Panc1 (cell line): ENCODE data around the gene INVS. TPM values are rescaled to one million over a fixed set of nuclear protein-coding genes. Genes with fewer than 3 reads are reported as not detected.

Experiments
- ATAC-seq: fragments of 200-7000 bp; cut with Tn5 transposase; 2 replicates; pipeline ENCODE4 v1.9.1; 2020; ENCODE audit warnings: mild to moderate bottlenecking, moderate library complexity
- BruUV-seq: library from RNA; stranded (reverse); fragments of 400-500 nt; replicated peaks from 2 replicates; lab custom pipeline; 2021; lab: Mats Ljungman, UMichigan
- CTCF ChIA-PET: fragments of 300-600 bp; sonication (Branson Sonifier 250); formaldehyde crosslinking; loops from one replicate; lab custom pipeline; 2022; ENCODE audit warnings: antibody characterized with exemption; lab: Charles Lee
- POLR2A ChIA-PET: fragments of 300-600 bp; sonication (Branson Sonifier 250); formaldehyde crosslinking; loops from one replicate; lab custom pipeline; 2022; ENCODE audit warnings: antibody characterized with exemption; lab: Charles Lee
- DNase-seq: peaks from one replicate; pipeline ENCODE4 v3.0.0-alpha.2; 2010; ENCODE audit warnings: low read depth, low spot score
- H3K27ac ChIP-seq: 2 replicates; pipeline ENCODE4 v1.5.1; 2011; ENCODE audit warnings: mild to moderate bottlenecking, low read length, inconsistent platforms
- H3K27me3 ChIP-seq: fragments of 200-500 bp; sonication (Bioruptor generic); 2 replicates; pipeline ENCODE4 v1.6.0; 2014; ENCODE audit warnings: low read length, inconsistent platforms; ENCODE audit not compliant: control insufficient read depth, insufficient read depth
- H3K36me3 ChIP-seq: fragments of 200-500 bp; sonication (Bioruptor generic); 2 replicates; pipeline ENCODE4 v1.5.1; 2014; ENCODE audit warnings: inconsistent platforms, mild to moderate bottlenecking, low read length, moderate library complexity; ENCODE audit not compliant: control insufficient read depth, insufficient read depth
- H3K4me1 ChIP-seq: 2 replicates; pipeline ENCODE4 v1.5.1; 2011; ENCODE audit warnings: inconsistent platforms, mild to moderate bottlenecking, low read length, moderate library complexity; ENCODE audit not compliant: control insufficient read depth, insufficient read depth
- H3K4me3 ChIP-seq, 2 experiments: 2 replicates each; pipeline ENCODE4 v1.5.1; 2011 to 2012; ENCODE audit warnings: low read depth in 2 of 2, low read length in 2 of 2, mild to moderate bottlenecking in 2 of 2, inconsistent platforms in 1 of 2, moderate library complexity in 1 of 2
- H3K9me3 ChIP-seq: fragments of 200-500 bp; sonication (Bioruptor generic); 2 replicates; pipeline ENCODE4 v1.5.1; 2014; ENCODE audit warnings: low read depth, mild to moderate bottlenecking, inconsistent platforms, low read length, moderate library complexity; ENCODE audit not compliant: control insufficient read depth, insufficient read depth
- CTCF ChIP-seq: fragments of 450-650 bp; IDR thresholded peaks from 2 replicates; pipeline ENCODE4 v1.5.1; 2017; ENCODE audit warnings: mild to moderate bottlenecking
- POLR2AphosphoS5 ChIP-seq: IDR thresholded peaks from 2 replicates; pipeline ENCODE4 v1.6.1; 2012; ENCODE audit warnings: mild to moderate bottlenecking, low read depth, low read length, moderate library complexity
- SIN3A ChIP-seq: IDR thresholded peaks from 2 replicates; pipeline ENCODE4 v1.6.1; 2012; ENCODE audit warnings: low read depth, mild to moderate bottlenecking, low read length, moderate library complexity, borderline replicate concordance; ENCODE audit not compliant: insufficient read depth
- TCF7L2 ChIP-seq: IDR thresholded peaks from 2 replicates; pipeline ENCODE4 v1.6.1; 2011; ENCODE audit warnings: mild to moderate bottlenecking, low read depth, low read length, inconsistent platforms
- in situ Hi-C: cut with HindIII; loops from 2 replicates; pipeline ENCODE4 v1.10.0; 2016; ENCODE audit warnings: low sequenced_read_pairs, low pct_unique_long_range_greater_than_20kb
- intact Hi-C: fragments of 100-400 bp; cut with micrococcal nuclease; formaldehyde crosslinking; loops from one replicate; pipeline ENCODE4 v1.10.0; 2022; ENCODE audit not compliant: unreplicated experiment
- total RNA-seq: library from RNA; stranded (reverse); gene quantifications from one replicate; pipeline ENCODE4 v1.2.1, GENCODE V29; 2021; ENCODE audit not compliant: unreplicated experiment
- TF ChIP-seq, protein P1 (sequence below), 2 experiments: IDR thresholded peaks; 2 replicates each; pipeline ENCODE4 v1.6.1; 2011 to 2012; ENCODE audit warnings: low read depth in 2 of 2, control low read depth in 1 of 2, low read length in 1 of 2, mild to moderate bottlenecking in 1 of 2, moderate library complexity in 1 of 2; ENCODE audit not compliant: insufficient read depth in 1 of 2

Gene INVS
- total RNA-seq, 1 experiment from 2014 or later = 8.2 TPM

- Histone ChIP-seq H3K27ac (no peak overlapping the region), H3K36me3 (no peaks in the 10 kb centered on the region; the same call in none of the 2 replicates), H3K4me1 (no peaks in the 10 kb centered on the region), H3K27me3 (no peaks in the 10 kb centered on the region), H3K4me3 (no peak overlapping the region), H3K9me3 (no peaks in the 10 kb centered on the region)
- ChIA-PET POLR2A (no interaction called here), CTCF (no interaction called here)
- DNase-seq = no peak
- no TSS peak for BruUV-seq
- in situ Hi-C loops (no loop called here), intact Hi-C loops (no loop called here)
- TF ChIP-seq CTCF (no peak), SIN3A (no peak), TCF7L2 (no peak)
- ATAC-seq = no peak
Observed at GRCh38 chr9:100106616-100107015, 7.6 kb downstream of the INVS start.

DNA sequence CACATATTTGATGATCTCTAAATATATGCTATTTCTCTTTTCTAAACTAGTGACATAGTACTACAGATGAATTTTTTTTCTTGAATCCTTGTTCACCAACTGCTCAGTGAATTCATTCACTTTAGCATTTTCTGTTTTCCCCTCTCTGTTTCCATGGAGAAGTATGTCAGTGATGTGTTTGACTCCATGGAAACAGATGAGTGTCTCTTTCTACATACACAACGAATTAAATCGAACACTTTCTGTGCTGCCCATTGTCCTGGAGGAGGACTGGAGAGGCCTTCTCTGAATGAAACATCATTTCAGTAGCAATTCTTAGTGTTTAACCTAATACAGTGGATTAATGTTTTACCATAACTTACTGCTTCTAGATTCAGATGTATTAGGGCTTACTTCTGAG is 9.5 kb downstream of the INVS start:
- no peak for ATAC-seq
- H3K4me3 ChIP-seq = no peak overlapping the region
- H3K9me3 ChIP-seq = no peaks in the 10 kb centered on the region
- H3K4me1 ChIP-seq = no peaks in the 10 kb centered on the region
- H3K27ac ChIP-seq = no peak overlapping the region
- in situ Hi-C loops (no loop called here), intact Hi-C loops (no loop called here)
- no TSS peak for BruUV-seq
- ChIA-PET POLR2A (no interaction called here), CTCF (no interaction called here)
- no peak for DNase-seq
- H3K36me3 ChIP-seq = no peaks in the 10 kb centered on the region; the same call in none of the 2 replicates
- no peaks in the 10 kb centered on the region for H3K27me3 ChIP-seq
- TF ChIP-seq SIN3A = no peak
- TF ChIP-seq POLR2AphosphoS5 = no peak
- TF ChIP-seq, protein P1, sequence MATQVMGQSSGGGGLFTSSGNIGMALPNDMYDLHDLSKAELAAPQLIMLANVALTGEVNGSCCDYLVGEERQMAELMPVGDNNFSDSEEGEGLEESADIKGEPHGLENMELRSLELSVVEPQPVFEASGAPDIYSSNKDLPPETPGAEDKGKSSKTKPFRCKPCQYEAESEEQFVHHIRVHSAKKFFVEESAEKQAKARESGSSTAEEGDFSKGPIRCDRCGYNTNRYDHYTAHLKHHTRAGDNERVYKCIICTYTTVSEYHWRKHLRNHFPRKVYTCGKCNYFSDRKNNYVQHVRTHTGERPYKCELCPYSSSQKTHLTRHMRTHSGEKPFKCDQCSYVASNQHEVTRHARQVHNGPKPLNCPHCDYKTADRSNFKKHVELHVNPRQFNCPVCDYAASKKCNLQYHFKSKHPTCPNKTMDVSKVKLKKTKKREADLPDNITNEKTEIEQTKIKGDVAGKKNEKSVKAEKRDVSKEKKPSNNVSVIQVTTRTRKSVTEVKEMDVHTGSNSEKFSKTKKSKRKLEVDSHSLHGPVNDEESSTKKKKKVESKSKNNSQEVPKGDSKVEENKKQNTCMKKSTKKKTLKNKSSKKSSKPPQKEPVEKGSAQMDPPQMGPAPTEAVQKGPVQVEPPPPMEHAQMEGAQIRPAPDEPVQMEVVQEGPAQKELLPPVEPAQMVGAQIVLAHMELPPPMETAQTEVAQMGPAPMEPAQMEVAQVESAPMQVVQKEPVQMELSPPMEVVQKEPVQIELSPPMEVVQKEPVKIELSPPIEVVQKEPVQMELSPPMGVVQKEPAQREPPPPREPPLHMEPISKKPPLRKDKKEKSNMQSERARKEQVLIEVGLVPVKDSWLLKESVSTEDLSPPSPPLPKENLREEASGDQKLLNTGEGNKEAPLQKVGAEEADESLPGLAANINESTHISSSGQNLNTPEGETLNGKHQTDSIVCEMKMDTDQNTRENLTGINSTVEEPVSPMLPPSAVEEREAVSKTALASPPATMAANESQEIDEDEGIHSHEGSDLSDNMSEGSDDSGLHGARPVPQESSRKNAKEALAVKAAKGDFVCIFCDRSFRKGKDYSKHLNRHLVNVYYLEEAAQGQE (IDR thresholded peaks at IDR 0.05; ENCODE audit: insufficient read depth in 1 of 2, low read depth in 2 of 2, low read length in 1 of 2) = no peak
- TF ChIP-seq CTCF = no peak
